OCI-LY7 (cell line): ENCODE measurements around the gene VSX1. TPM values are rescaled to one million over a fixed set of nuclear protein-coding genes. Genes with fewer than 3 reads are reported as not detected.

ENCODE experiments used
- BruUV-seq: library from RNA; stranded (reverse); fragments of 400-500 nt; replicated peaks from 2 replicates; lab custom pipeline; 2021; lab: Mats Ljungman, UMichigan
- CTCF ChIA-PET: fragments of 300-600 bp; sonication (Branson Sonifier 250); formaldehyde crosslinking; loops from one replicate; lab custom pipeline; 2022; ENCODE audit warnings: antibody characterized with exemption; ENCODE audit not compliant: unreplicated experiment; lab: Charles Lee
- POLR2A ChIA-PET: fragments of 300-600 bp; sonication (Branson Sonifier 250); formaldehyde crosslinking; loops from one replicate; lab custom pipeline; 2022; ENCODE audit warnings: antibody characterized with exemption; lab: Charles Lee
- DNase-seq: peaks from one replicate; pipeline ENCODE4 v3.0.0-alpha.2; 2015; ENCODE audit warnings: low spot score
- H2AFZ ChIP-seq: fragments of 200-600 bp; sonication (generic), shearing (Covaris generic); 2 replicates; pipeline ENCODE4 v1.6.1; 2014; ENCODE audit warnings: mild to moderate bottlenecking, antibody characterized with exemption, low read length, moderate library complexity
- H3K27ac ChIP-seq: fragments of 200-600 bp; sonication (generic); 2 replicates; pipeline ENCODE4 v1.5.1; 2014; ENCODE audit warnings: mixed run types, low read depth, mild to moderate bottlenecking, moderate library complexity, low read length, inconsistent platforms; ENCODE audit not compliant: poor library complexity, severe bottlenecking
- H3K36me3 ChIP-seq: fragments of 200-600 bp; sonication (generic); 2 replicates; pipeline ENCODE4 v1.6.1; 2014; ENCODE audit warnings: mild to moderate bottlenecking, antibody characterized with exemption, low read length, moderate library complexity, mixed read lengths; ENCODE audit not compliant: insufficient read depth
- H3K4me1 ChIP-seq: fragments of 200-600 bp; sonication (generic); 2 replicates; pipeline ENCODE4 v1.5.1; 2014; ENCODE audit warnings: mild to moderate bottlenecking, low read length; ENCODE audit not compliant: insufficient read depth, poor library complexity, severe bottlenecking
- H3K4me2 ChIP-seq: fragments of 200-600 bp; sonication (generic); 2 replicates; pipeline ENCODE4 v1.6.1; 2014; ENCODE audit warnings: mild to moderate bottlenecking, low read length
- H3K4me3 ChIP-seq: fragments of 200-600 bp; sonication (generic); 2 replicates; pipeline ENCODE4 v1.5.1; 2014; ENCODE audit warnings: mild to moderate bottlenecking, low read depth, low read length; ENCODE audit not compliant: poor library complexity, severe bottlenecking
- H3K79me2 ChIP-seq: fragments of 200-600 bp; sonication (generic); 2 replicates; pipeline ENCODE4 v1.6.1; 2016; ENCODE audit warnings: low read depth, mild to moderate bottlenecking, low read length, moderate library complexity, mixed read lengths; ENCODE audit not compliant: insufficient read depth
- H3K9me2 ChIP-seq: fragments of 200-600 bp; sonication (generic); 2 replicates; pipeline ENCODE4 v1.6.1; 2016; ENCODE audit warnings: mild to moderate bottlenecking, low read length, mixed read lengths; ENCODE audit not compliant: insufficient read depth
- H3K9me3 ChIP-seq: fragments of 200-600 bp; sonication (generic); 2 replicates; pipeline ENCODE4 v1.6.1; 2014; ENCODE audit warnings: mild to moderate bottlenecking, mixed run types, low read length, mixed read lengths
- H4K20me1 ChIP-seq: fragments of 200-600 bp; sonication (generic); 2 replicates; pipeline ENCODE4 v1.6.1; 2014; ENCODE audit warnings: mild to moderate bottlenecking, antibody characterized with exemption, low read length, moderate library complexity, mixed read lengths; ENCODE audit not compliant: insufficient read depth
- CTCF ChIP-seq: fragments of 200-600 bp; sonication (generic); conservative IDR thresholded peaks from 2 replicates; pipeline ENCODE4 v1.5.1; 2014; ENCODE audit warnings: mild to moderate bottlenecking, antibody characterized with exemption, low read length, moderate library complexity, mixed read lengths
- EZH2phosphoT487 ChIP-seq: fragments of 200-600 bp; sonication (generic); IDR thresholded peaks from 2 replicates; pipeline ENCODE4 v1.6.1; 2018; ENCODE audit warnings: low read depth, borderline replicate concordance, mild to moderate bottlenecking, mixed run types, antibody characterized with exemption, low read length, moderate library complexity, mixed read lengths
- intact Hi-C: fragments of 100-400 bp; cut with micrococcal nuclease; formaldehyde crosslinking; loops from one replicate; pipeline ENCODE4 v1.10.0; 2022; ENCODE audit not compliant: unreplicated experiment
- total RNA-seq, 2 experiments: library from RNA; depleted of rRNA in 1 of 2; stranded (reverse); fragments of >200 nt in 1 of 2; shearing (Covaris generic) in 1 of 2; gene quantifications; 2 replicates each; pipeline ENCODE4 v1.2.3, GENCODE V29; 2014 to 2022

Gene VSX1
- total RNA-seq, 2 experiments from 2014 or later = not detected

GRCh38 chr20:25067102-25067987 lies 14.6 kb downstream of the VSX1 start:
- H3K36me3 ChIP-seq = no peaks in the 10 kb centered on the region
- no peak overlapping the region for H3K4me3 ChIP-seq
- no peak overlapping the region for H2AFZ ChIP-seq
- no peak for DNase-seq
- H3K79me2 ChIP-seq = no peaks in the 10 kb centered on the region
- ChIA-PET CTCF (no interaction called here), POLR2A (no interaction called here)
- no peaks in the 10 kb centered on the region for H4K20me1 ChIP-seq
- TF ChIP-seq EZH2phosphoT487 (no peak), CTCF (no peak)
- BruUV-seq = no TSS peak
- no peak overlapping the region for H3K27ac ChIP-seq
- no peaks in the 10 kb centered on the region for H3K9me2 ChIP-seq
- H3K9me3 ChIP-seq = no peaks in the 10 kb centered on the region
- H3K4me2 ChIP-seq = no peak overlapping the region
- intact Hi-C loops = loop anchor here (10.0 kb wide), 2 partner anchors 107 to 227 kb away; no protein-coding TSS in a partner anchor
- H3K4me1 ChIP-seq = no peaks in the 10 kb centered on the region

GRCh38 chr20:25066386-25066785 lies 15.6 kb downstream of the VSX1 start:
- H3K9me2 ChIP-seq = no peaks in the 10 kb centered on the region
- no peaks in the 10 kb centered on the region for H3K9me3 ChIP-seq
- DNase-seq = no peak
- H3K27ac ChIP-seq = no peak overlapping the region
- H4K20me1 ChIP-seq = no peaks in the 10 kb centered on the region
- TF ChIP-seq EZH2phosphoT487 (no peak), CTCF (no peak)
- no peaks in the 10 kb centered on the region for H3K79me2 ChIP-seq
- BruUV-seq = no TSS peak
- no peaks in the 10 kb centered on the region for H3K4me1 ChIP-seq
- intact Hi-C loops = loop anchor here (10.0 kb wide), 2 partner anchors 108 to 228 kb away; no protein-coding TSS in a partner anchor
- ChIA-PET POLR2A (no interaction called here), CTCF (no interaction called here)
- H3K4me2 ChIP-seq = no peak overlapping the region
- no peak overlapping the region for H2AFZ ChIP-seq
- no peak overlapping the region for H3K4me3 ChIP-seq
- H3K36me3 ChIP-seq = no peaks in the 10 kb centered on the region
